Epithelial cell of esophagus (primary cell): ENCODE data around the gene SH2D6.
"Not testable (repeated sequence)": the region's sequence is repeated elsewhere in the genome, so short reads cannot be mapped to it uniquely, and the experiment has no call there.

Source experiments
- DNase-seq: peaks from one replicate; pipeline ENCODE4 v3.0.0; 2010; ENCODE audit warnings: low read depth
- H3K4me3 ChIP-seq: 2 replicates; pipeline ENCODE4 v1.5.1; 2011; ENCODE audit warnings: mild to moderate bottlenecking, low read length, control low read depth
- TF ChIP-seq, protein P1 (sequence below): IDR thresholded peaks from 2 replicates; pipeline ENCODE4 v1.5.1; 2011; ENCODE audit warnings: low read depth, mild to moderate bottlenecking, low read length, control low read depth, inconsistent platforms; ENCODE audit not compliant: insufficient read depth; ENCODE audit errors: missing control alignments

Gene SH2D6

DNA sequence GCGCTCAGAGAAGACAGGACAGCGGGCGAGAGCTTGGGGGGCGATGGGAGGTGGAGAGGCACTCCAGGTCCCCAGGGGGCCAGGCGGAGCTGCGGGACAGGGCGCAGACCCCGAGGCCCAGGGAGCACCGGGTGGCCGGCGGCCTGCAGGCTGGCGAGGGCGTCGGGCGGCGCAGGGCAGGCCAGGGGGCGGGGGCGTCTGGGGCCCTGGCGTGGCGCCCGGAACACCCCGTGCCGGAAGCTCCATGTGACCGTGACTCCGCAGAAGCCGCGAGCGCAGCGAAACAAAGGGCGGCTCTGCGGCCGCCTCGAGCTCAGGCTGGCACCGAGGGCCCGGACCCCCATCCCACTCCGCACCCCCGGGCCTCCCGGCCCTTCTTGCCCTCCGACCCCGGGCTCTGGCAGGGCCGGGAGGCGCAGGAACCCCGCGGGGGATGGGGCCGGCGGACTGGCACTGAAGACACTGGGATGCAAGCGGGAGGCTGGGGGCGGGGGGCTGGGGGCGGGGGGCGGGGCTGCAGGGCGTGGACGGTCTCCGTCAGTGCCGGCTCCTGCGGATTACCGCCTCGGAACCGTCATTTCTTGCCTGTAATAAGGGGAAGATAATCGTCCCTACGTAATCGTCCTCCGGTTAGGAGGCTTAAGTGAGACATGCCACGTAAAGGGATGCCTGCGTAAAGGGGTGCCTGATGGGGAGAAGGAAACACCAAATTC is 19.1 kb downstream of the SH2D6 start:
- TF ChIP-seq, protein P1, sequence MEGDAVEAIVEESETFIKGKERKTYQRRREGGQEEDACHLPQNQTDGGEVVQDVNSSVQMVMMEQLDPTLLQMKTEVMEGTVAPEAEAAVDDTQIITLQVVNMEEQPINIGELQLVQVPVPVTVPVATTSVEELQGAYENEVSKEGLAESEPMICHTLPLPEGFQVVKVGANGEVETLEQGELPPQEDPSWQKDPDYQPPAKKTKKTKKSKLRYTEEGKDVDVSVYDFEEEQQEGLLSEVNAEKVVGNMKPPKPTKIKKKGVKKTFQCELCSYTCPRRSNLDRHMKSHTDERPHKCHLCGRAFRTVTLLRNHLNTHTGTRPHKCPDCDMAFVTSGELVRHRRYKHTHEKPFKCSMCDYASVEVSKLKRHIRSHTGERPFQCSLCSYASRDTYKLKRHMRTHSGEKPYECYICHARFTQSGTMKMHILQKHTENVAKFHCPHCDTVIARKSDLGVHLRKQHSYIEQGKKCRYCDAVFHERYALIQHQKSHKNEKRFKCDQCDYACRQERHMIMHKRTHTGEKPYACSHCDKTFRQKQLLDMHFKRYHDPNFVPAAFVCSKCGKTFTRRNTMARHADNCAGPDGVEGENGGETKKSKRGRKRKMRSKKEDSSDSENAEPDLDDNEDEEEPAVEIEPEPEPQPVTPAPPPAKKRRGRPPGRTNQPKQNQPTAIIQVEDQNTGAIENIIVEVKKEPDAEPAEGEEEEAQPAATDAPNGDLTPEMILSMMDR = no peak
- peak overlapping the region; percentile 31 for H3K4me3 ChIP-seq
- peak; percentile 58 for DNase-seq

GRCh38 chr2:85438201-85439024 is 19.9 kb downstream of the SH2D6 start:
- TF ChIP-seq, protein P1 = no peak
- no peak for DNase-seq
- peak overlapping the region; percentile 31 for H3K4me3 ChIP-seq

GRCh38 chr2:85439025-85439472 is 20.5 kb downstream of the SH2D6 start:
- no peak for DNase-seq
- TF ChIP-seq, protein P1 = no peak
- H3K4me3 ChIP-seq = no peak overlapping the region

- not testable (repeated sequence) for H3K4me3 ChIP-seq, DNase-seq
Measured at GRCh38 chr2:85439569-85439968, 21.1 kb downstream of the SH2D6 start.

- no peak overlapping the region for H3K4me3 ChIP-seq
- no peak for DNase-seq
- TF ChIP-seq, protein P1 = no peak
Measured at GRCh38 chr2:85439986-85440385, 21.5 kb downstream of the SH2D6 start.

DNA sequence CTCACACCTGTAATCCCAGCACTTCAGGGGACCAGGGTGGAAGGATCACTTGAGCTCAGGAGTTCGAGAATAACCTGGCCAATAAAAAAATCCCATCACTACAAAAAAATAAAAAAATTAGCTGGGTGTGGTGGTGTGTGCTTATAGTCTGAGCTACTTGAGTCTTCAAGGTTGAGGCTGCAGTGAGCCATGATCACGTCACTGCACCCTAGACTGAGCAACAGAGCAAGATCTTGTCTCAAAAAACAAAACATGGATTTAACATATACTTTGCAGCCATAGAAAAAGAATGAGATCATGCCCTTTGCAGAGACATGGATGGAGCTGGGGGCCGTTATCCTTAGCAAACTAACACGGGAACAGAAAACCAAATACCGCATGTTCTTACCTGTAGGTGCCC is 22.2 kb downstream of the SH2D6 start:
- DNase-seq = no peak
- TF ChIP-seq, protein P1 = no peak
- H3K4me3 ChIP-seq = no peak overlapping the region

DNA sequence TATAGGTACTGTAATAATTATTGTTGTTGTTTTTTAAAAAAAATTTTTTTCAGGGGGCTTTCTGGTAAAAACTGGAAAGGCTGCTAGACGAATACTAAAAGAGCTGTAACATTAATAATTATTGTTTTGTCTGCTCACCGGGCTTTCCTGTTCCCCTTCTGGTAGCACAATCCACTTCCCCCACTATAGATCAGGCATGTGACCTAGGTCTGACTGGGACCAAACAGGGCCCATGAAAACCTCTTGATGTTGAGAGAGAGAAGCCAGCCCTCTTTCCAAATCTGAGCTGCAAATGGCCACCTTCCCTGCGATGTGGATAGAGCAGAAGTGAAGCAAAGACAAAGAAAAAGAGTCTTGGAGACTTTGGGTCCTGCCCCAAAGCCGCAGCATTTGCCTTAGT is 23.4 kb downstream of the SH2D6 start:
- TF ChIP-seq, protein P1 = no peak

More for the DNA sequence above, 23.4 kb downstream of the SH2D6 start:
- H3K4me3 ChIP-seq = no peak overlapping the region
- DNase-seq = no peak
